Suppressor macrophage (primary cell): ENCODE data around the gene GALK2.
"Not testable (repeated sequence)": the region's sequence is repeated elsewhere in the genome, so short reads cannot be mapped to it uniquely, and the experiment has no call there.

Source experiments
- DNase-seq, 4 experiments: peaks; one replicate each; pipeline ENCODE4 v3.0.0-alpha.2; 2020 to 2022

GALK2 gene

DNA sequence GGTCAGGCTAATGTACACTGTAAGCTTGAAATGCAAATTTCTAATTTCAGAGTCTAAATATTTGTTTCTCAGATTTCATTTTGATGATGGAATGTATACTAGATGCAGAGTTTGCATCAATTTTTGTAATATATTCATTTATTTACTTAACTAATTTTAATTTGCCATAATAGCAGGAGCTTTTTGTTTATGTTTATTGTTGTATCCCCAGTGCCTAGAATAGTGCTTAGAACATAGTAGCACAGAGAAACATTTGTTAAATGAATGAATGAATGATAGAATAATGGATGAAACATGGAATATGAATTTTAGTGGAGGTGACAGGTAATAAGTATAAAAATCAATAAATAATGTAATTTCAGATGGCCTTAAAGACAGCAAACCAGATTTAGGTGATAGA, 5.2 kb upstream of the GALK2 start:
- no peak for DNase-seq

DNA sequence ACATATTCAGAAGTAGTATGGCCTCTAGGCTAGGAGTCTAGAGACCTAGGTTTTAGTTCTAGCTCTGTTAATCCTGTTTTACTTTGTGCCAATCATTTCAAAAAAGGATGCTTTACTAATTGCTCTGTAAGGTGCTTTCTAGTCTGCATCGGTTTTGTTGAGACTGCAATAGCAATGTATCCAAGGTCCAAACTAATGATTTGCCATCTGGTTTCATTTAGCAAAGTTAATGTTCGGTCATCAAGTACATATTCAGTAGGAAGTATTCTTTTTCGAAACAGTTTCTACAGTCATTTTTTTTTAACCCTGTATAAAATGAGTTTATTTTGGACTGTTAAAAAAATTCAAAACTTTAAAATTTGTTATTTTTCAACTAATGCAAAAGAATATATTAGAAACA, 2.0 kb upstream of the GALK2 start:
- no peak for DNase-seq

DNA sequence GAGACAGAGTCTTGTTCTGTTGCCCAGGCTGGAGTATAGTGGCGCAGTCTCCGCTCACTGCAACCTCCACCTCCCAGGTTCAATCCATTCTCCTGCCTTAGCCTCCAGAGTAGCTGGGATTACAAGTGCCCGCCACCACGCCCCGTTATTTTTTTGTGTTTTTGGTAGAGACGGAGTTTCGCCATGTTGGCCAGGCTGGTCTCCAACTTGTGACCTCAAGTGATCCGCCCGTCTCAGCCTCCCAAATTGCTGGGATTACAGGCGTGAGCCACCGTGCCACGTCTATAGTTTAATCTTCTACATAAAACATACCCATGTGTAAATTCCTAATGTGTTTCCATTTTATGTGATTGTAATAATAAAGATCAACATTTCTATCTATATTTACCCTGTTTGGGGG, 1.7 kb downstream of the GALK2 start:
- no peak for DNase-seq

DNA sequence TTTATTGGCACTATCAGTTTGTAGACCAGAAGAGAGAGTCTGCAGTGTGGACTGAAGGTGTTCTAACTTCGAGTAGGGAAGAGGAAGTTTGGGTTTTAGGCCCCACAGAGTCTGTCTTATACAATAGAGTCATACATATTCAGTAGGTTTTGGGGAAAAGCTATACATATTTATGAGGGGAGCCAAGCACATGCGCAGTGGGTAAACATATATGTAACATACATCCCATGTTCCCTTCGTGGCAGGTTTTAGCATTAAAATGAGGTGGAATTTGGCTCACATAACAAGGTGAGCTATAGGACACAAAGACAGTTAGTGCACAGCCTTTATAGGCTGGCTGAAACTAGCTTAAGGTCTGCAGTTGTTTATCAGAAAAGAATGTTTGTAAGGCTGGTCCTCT, 4.9 kb downstream of the GALK2 start:
- no peak for DNase-seq

DNA sequence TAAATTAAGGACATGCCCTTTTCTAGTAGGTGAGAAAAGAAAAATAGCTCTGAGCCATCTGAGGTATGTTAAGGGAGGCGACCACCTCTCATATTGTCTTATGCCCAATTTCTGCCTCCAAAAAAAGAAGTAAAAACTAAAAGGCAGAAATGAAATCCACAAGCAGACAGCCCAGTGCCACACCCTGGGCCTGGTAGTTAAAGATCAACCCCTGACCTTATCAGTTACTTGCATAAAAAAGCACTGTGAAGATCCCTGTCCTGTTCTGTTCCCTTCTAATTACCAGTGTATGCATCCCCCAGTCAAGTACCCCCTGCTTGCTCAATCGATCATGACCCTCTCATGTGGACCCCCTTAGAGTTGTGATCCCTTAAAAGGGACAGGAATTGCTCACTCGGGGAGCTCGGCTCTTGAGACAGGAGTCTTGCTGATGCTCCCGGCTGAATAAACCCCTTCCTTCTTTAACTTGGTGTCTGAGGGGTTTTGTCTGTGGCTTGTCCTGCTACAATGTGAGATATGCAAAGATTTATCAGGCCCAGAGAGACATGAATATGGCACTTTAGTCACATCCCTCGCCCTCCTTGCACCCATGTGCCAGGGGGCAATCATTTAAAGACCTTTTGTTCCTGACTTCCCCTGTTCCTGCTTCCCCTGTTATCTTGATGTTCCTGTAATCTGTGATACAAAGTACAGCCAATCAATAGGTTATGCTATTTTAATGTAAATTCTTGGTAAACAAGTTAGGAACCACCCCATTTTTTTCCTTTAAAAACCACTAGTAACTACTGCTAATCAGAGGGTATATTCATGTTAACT, 5.7 kb downstream of the GALK2 start:
- DNase-seq = not testable (repeated sequence)

DNA sequence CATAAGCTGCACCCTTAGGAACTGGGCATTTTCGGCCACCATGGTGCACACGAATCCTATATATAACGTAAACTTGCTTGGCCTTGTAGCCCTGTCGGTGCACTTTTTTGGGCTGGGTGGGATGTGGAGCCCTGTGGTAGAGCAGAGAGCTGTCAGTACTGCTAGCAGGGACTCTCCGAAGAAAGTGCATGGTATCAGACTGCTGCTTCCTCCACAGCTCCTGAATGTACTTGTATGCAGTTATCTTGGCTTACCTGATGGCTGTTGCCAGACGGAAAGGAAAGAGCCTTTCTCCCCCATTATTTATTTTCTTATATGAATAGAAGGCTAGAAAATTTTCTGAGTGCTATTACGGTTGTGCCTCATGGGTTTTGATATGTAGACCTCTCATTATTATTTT, 8.4 kb downstream of the GALK2 start:
- no peak for DNase-seq

DNA sequence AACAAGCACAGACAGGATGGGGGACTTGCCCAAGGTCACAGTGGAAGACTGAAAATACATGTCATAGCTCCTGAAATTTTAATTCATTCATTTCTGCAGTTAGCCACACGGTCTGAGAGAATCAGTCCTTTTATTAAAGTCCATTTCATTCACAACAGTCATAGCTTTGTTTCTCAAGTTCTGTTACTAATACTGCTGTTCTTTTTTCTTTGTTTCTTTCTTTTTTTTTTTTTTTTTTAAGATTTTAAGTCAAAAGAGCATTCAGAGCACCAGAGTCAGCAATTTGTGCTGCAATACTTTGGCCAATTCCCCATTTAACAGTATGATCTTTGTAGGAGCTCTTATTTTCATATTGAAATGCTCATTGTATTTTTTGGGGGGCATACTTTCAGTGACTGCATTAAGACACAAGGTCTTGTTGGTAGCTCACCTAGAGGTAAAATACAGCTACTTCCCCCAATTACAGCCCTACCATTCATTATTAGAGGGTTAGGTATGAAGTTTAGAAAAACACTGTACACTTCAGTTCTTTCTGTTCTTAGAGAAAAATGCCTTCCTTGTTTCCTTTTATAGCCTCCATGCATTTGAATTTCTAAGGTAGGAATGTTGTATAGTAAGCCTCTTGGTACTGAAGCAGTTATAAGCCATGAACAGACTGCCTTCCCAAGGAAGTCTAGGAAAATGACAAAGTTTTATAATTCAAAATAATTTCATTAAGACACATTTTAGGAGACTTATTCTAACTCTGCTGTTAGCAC, 9.6 kb downstream of the GALK2 start:
- no peak for DNase-seq

DNA sequence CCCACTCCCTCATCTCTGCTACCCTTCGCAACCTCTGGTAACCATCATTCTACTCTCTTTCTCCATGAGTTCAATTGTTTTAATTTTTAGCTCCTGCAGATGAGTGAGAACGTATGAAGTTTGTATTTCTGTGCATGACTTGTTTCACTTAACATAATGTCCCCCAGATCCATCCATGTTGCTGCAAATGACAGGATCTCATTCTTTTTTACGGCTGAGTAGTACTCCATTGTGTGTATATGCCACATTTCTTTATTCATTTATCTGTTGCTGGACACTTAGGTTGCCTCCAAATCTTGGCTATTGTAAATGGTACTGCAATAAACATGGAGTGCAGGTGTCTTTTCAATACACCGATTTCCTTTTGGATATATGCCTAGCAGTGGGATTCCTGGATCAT, 12.1 kb downstream of the GALK2 start:
- no peak for DNase-seq

DNA sequence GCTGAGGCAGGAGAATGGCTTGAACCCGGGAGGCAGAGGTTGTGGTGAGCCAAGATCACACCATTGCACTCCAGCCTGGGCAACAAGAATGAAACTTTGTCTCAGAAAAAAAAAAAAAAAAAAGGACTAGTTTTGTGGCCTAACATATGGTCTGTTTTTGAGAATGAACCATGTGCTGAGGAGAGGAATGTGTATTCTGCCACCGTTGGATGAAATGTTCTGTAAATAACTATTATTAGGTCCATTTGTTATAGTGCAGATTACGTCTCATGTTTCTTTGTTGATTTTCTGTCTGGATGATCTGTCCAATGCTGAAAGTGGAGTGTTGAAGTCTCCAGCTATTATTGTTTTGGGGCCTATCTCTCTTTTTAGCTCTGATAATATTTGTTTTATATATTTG, 13.7 kb downstream of the GALK2 start:
- not testable (repeated sequence) for DNase-seq

DNA sequence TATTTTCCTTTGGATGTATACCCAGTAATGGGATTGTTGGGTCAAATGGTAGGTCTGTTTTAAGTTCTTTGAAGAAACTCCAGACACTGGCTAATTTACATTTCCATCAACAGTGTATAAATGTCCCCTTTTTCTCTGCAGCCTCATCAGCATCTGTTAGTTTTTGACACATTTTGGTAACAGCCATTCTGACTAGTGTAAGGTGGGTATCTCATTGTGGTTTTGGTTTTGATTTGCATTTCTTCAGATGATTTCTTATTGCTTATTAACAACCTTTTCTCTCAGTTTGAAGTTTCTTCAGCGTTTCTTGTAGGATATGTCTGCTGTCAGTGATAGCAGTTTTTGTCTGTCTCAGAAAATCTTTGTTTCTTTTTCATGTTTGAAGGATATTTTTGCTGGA, 15.4 kb downstream of the GALK2 start:
- DNase-seq = no peak

DNA sequence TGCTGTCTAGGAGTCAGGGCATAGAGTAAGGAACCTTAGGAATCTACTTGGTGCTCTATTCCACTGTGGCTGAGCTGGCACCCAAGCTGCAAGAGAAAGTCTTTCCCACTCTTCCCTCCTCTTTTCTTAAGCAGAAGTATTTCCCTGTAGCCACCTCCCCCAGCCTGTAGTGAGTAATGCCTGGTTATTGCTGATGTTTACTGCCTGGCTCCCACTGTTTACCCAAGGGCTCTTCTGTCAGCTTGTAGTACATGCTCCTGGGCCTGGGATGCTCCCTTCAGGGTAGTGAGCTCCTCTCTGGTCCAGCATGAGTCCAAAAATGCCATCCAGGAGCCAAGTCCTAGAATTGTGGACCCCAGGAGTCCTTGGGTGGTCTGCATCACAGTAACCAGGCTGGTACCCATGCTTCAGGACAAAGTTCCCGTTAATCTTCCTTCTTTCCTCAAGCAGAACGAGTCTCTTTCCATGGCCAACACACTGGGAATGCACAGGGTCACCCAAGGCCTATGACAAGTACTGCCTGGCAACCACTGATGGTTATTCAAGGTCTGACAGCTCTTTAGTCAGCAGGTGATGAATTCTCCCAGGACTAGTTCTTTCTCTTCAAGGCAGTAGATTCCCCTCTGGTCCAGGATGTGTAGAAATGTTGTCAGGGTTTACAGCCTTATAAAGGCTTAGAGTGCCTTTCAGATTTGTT, 17.6 kb downstream of the GALK2 start:
- peak; percentile 39 to 53 (median 49) for DNase-seq

DNA sequence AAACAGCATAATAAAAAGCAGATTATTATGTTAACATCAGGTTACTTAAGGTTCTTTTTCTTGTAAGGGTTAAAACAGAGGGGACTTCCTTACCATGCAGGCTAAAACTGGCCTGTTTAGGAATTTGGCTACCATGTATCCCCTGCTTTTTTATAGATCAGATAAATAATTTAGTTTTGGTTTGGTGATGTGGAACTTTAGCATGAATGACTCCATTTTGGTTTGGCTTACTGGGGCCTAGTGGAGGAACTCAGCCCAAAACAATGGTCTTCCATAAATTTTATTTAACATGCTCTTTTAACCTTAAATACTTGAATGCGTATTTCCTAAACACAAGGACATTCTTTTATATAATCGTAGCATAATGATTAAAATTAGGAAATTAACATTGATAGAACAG, 18.9 kb downstream of the GALK2 start:
- no peak for DNase-seq

DNA sequence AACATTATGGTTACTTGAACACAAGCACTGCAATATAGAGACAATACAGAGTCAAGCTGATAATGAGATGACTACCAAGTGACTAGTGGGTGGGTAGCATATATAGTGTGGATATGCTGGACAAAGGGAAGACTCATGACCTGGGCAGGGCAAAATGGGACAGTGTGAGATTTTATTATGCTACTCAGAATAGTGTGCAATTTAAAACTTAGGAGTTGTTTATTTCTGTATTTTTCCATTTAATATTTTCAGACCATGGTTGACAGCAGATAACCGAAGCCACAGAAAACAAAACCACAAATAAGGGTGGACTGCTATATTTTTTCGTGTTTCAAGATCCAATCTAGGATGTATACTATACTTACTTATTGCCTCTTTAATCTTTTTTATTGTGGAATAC, 19.6 kb downstream of the GALK2 start:
- no peak for DNase-seq

DNA sequence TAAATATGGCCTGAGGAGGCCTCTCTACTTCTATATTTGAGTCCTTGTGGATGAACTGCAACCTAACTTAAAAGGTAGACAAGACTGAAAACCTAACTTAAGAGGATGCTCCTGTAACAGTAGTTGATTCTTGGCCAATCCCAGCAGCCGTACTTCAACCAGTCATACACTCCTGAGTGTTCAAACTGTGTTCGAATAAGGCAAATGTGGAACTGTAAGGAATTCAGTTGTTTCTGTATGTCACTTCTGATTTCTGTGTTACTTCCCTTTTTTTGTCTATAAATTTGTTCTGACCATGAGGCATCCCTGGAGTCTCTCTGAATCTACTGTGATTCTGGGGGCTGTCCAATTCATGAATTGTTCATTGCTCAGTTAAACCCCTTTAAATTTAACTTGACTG, 20.5 kb downstream of the GALK2 start:
- peak; percentile 65 to 82 (median 70) for DNase-seq

DNA sequence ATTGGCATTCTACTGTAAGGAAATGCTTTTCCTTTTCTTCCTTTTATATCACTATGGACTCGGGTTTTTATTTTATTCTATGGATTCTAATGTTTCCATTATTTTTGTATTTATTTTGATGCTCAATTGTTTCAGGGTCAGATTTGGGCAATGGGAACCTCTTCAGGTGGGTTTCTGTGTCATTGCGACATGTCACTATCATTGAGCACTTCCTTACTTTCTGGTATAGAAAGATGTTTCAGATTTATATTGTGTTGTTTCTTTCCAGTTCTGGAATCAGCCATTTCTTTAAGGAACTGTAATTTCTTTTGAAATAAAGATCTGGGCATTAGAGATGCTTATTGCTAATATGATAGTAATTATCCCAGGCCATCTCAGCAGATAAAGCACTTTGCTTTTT, 21.8 kb downstream of the GALK2 start:
- DNase-seq = no peak

DNA sequence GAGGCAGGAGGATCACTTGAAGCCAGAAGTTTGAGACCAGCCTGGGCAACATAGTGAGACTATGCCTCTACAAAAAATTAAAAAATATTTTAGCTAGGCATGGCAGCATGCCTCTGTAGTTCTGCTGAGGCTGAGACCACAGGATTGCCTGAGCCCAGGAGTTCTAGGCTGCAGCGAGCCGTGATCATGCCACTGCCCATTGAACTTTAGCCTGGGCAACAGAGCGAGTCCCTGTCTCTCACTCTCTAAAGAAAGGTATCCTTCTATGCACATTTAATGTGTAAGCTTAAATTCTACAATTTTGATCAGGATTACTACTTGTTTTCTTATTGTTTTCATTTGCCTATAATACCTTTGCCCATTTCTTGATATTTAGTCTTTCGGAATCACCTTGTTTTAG, 26.8 kb downstream of the GALK2 start:
- DNase-seq = no peak

DNA sequence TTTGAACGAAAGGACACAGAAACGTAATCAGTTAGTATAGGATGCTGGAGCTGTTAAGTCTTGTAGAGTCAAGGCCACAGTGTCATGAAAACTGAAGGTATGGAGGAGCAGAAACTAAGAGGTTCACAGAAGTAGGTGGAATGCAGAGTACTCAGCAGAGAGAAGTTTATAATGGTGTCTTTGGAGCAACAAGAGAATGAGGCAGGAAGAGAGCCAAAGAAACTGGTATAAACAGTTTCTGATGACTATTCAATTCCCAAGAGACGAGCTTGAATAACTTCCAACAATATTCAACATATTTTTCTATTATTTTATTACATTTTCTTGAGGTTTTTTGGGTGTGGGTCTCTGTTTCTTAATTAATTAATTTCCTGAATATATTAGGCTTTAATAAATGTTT, 29.6 kb downstream of the GALK2 start:
- no peak for DNase-seq

DNA sequence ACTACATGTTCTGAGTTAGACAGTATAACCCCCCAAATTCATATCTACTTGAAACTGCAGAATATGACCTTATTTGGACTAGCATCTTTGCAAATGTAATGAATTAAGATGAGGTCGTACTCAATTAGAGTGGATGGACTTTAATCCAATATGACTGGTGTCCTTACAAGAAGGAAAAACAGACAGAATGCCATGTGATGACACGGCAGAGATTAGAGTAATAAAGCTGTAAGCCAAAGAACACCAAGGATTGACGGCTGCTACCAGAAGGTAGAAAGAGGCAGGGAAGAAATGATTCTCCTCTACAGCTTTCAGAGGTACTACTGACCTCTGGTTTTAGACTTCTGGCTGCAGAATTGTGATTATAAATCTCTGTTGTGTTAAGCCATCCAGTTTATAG, 30.3 kb downstream of the GALK2 start:
- DNase-seq = no peak

DNA sequence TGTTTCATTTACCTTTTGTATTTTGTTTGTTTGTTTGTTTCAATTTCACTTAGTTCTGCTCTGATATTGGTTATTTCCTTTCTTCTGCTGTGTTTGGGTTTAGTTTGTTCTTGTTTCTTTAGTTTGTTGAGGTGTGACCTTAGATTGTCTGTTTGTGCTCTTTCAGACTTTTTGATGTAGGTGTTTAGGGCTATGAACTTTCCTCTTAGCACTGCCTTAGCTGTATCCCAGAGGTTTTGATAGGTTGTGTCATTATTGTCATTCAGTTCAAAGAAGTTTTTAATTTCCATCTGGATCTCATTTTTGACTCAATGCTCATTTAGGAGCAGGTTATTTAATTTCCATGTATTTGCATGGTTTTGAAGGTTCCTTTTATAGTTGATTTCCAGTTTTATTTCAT, 38.1 kb downstream of the GALK2 start:
- not testable (repeated sequence) for DNase-seq

DNA sequence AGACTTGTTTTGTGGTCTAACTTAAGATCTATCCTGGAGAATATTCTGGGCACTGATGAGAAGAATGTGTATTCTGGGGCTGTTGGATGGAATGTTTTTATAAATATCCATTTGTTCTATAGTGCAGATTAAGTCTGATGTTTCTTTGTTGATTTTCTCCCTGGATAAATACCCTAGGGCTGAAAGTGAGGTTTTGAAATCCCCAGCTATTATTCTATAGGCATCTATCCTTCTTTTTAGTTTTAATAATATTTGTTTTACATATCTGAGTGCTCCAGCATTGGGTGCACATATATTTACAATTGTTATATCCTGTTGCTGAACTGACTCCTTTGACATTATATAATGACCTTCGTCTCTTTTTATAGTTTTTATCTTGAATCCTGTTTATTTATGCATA, 42.9 kb downstream of the GALK2 start:
- DNase-seq = no peak

DNA sequence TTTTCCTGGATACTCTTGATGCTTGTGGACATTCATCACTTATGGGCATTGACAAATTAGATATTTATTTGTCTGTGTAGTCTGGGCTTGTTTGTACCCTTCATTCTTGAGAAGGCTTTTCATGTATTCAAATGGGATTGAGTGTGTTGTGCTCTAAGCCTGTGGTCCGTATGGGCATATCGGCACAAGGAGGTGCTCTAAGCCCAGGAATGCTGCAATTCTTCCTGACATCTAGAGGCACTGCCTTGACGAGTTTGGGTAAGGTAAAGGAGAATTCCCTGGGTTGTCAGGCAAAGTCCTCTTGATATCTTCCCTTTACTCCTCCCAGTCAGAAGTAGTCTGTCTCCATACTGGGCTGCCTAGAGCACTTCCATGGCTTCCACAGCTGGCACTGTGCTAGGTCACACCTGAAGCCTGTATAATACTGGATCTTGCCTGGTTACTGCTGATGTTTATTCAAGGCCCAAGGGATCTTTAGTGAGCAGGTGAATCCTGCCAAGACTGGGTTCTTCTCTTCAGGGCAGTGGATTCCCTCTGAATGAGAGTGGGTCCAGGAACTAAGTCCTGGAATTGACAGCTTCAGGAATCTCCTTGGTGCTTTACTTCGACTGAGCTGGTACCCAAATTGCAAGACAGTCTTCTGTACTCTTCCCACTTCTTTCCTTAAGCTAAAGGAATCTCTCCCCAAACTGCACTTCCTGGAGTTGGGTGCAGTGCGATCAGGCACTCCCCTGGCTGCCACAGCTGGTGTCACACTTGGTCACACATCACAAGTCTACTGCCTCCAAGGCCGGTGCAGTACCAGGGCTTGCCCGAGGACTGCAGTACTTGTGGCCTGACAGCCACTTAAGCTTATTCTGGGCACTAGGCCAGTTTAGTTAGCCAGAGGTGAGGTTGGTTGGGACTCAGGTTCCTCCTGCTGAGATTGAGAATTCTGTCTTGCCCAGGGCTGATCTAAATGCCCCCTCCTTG, 46.0 kb downstream of the GALK2 start:
- no peak for DNase-seq

DNA sequence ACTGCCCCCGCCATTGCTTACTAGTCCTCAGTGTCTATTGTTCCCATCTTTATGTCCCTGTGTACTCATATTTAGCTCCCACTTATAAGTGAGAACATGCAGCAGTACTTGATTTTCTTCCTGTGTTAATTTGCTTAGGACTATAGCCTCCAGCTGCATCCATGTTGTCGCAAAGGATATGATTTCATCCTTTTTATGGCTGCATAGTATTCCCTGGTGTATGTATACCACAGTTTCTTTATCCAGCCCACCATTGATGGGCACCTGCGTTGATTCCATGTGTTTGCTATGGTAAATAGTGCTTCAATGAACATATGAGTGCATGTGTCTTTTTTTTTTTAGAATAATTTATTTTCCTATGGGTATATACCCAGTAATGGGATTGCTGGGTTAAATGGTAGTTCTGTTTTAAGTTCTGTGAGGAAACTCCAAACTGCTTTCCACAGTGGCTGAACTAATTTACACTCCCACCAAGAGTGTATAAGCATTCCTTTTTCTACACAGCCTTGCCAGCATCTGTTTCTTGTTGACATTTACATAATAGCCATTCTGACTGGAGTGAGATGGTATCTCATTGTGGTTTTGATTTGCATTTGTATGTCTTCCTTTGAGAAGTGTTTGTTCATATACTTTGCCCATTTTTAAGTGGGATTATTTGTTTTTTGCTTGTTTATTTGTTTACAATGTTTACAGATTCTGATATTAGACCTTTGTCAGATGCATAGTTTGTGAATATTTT, 53.7 kb downstream of the GALK2 start:
- no peak for DNase-seq
